GM18858 (cell line): ENCODE data around the gene PIGV.
"Not testable (repeated sequence)": the region's sequence is repeated elsewhere in the genome, so short reads cannot be mapped to it uniquely, and the experiment has no call there.

Experiments
- ATAC-seq: cut with Tn5 transposase; IDR thresholded peaks from one replicate; pipeline ENCODE4 v1.9.1; 2021; ENCODE audit not compliant: unreplicated experiment

Gene PIGV

DNA sequence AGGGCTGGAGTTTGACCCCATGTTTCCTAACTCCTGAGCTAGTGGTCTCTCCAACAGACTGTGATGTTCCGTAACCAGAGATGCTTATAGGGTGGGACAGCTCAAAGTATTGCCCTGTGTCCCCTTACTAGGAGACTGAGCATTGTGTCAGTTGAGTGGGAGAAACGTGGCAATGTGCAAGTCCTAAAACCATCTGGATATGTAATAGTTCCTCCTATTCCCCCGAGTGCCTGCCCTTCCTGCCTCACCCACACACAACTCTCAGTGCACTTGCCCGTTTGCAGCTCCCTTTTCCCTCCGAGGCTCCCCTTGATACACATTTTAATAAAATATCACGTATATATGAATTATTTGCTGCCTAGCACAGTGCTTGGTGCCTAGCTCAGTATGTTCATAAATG lies 3.4 kb downstream of the PIGV start:
- no peak for ATAC-seq

DNA sequence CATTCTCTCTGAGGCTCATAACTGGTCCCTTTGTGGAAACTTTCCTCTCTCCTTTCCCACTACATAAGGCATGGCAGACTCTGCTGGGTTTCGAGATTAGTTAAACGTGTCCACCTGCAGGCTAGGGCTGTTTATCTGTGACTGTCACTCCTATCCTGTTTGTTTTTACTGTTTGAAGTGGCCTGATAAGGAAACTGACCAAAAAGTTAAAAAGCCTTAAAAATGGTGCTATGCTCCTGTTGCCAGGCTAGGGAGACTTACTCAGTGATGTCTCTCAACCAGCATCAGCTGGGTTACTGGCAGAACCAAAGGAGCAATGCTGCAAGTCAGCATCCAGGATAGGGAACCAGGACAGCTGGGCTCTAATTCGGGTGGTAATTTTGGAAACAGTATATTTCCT lies 3.9 kb downstream of the PIGV start:
- ATAC-seq = no peak

DNA sequence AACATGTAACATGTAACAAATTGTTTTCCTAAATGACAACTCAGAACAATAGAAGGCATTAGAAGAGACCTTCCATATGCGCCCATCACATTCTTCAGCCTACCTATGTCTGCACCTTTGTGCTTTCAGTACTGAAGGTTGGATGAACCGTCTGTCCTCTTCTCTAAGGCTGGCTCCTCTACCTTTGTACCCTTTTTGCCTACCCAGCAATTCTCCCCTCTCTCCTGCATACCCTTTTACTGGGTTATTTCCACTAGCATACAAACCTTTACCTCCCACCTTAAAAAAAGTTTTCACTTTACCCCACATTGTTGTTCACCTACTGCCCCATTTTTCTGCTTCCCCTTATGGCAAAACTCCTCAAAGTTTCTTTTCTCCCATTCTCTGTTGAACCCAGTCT lies 5.2 kb downstream of the PIGV start:
- no peak for ATAC-seq

DNA sequence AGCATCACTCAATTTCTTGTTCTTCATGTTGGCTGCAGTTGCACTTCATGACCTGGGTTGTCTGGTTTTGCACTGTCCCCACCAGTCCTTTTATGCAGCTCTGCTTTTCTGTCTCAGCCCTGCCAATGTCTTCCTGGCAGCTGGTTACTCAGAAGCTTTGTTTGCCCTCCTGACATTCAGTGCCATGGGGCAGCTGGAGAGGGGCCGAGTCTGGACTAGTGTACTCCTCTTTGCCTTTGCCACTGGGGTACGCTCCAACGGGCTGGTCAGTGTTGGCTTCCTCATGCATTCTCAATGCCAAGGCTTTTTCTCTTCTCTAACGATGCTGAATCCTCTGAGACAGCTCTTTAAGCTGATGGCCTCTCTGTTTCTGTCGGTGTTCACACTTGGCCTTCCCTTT lies 6.6 kb downstream of the PIGV start:
- ATAC-seq = no peak

DNA sequence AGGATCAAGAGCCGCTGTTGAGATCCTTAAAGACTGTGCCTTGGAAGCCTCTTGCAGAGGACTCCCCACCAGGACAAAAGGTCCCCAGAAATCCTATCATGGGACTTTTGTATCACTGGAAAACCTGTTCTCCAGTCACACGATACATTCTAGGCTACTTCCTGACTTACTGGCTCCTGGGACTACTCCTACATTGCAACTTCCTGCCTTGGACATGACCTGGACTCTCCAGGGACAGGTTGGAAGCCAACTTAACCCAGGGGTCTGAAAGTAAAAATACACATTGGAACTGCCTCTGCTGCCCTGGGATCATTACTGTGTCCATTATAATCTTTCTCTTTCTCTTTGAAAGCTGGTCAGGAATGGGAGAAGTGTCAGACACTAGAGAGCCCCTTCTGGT lies 9.9 kb downstream of the PIGV start:
- no peak for ATAC-seq

DNA sequence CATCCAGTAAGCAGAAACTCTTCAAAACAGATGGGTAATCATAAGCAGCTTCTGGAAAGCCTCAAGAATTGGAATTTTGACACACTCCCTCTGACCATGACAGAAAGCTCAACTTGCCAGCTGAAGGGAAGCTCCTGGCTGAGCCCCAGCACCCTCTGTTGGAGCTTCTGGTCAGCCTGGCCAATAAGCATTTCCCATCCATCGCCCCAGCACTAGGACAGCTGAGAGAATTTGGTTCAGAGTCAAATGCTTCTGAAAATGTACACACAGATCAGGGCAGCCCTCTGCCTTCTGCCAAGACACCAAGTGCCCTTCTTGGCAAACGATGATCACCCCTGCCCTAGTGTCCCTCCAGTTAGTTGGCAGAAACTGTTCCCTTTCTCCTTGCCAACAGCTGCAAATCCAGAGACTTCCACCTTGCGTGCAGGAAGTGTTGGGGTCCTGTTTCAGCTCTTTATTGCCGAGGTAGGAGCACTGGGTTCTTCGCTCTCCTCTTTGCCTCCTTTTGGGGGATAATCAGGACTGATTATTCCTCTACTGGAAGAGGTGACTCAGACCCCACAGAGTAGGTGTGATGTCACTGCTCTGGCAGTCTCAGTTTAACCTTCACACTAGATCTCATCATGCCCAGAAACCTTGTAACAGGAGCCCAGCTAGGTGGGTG lies 11.9 kb downstream of the PIGV start:
- no peak for ATAC-seq

DNA sequence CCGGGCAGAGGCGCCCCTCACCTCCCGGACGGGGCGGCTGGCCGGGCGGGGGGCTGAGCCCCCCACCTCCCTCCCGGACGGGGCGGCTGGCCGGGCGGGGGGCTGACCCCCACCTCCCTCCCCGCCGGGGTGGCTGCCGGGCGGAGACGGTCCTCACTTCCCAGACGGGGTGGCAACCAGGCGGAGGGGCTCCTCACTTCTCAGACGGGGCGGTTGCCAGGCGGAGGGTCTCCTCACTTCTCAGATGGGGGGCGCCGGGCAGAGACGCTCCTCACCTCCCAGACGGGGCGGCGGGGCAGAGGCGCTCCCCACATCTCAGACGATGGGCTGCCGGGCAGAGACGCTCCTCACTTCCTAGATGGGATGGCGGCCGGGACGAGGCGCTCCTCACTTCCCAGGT lies 16.2 kb downstream of the PIGV start:
- ATAC-seq = not testable (repeated sequence)

DNA sequence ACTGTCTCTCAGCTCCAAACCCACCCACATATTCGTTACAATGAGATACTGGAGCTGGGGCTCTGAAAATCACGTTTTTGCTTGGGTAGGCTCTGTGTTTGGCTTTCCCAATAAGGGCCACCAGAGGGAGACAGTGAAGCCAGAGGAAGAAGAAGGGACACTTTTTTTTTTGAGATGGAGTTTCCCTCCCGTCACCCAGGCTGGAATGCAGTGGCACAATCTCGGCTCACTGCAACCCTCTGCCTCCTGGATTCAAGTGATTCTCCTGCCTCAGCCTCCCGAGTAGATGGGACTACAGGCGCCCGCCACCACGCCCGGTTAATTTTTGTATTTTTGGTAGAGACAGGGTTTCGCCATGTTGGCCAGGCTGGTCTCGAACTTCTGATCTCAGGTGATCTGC lies 22.4 kb downstream of the PIGV start:
- not testable (repeated sequence) for ATAC-seq

DNA sequence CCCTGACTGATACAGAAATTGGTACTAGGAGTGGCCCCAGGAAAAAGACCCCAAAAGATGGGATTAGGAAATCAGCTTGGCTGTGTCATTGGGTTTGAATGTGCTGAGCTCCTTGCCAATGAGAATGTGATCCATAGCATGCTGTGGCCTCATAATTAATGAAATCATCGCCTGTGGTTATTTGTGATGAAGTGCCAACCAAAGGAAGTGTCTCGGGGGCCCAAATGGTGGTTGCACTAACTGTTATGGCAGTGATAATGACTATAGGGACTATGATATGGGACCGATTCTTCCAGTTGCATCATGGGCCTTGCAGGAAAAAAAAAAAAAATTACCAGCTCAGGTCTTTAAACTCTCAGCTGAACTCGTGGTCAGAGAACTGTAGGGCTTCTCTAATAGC lies 23.3 kb downstream of the PIGV start:
- ATAC-seq = no peak

DNA sequence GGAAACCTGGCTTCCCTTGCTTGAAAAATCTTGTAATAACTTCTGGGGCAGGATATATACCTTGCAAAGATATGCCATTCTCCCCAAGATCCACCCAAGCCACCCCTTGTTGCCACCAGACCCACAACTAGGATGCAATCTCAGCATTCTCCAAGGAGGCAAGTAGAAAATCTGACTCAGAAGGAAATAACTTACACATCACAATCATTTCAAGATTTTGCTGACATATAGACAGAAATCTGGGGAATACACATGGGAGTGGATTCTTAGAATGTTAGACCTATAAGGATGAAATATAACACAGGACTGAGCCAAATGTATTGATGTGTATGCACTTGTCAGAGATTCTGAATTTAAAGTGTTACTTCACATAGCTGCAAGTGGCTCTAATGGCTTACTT lies 24.0 kb downstream of the PIGV start:
- no peak for ATAC-seq

DNA sequence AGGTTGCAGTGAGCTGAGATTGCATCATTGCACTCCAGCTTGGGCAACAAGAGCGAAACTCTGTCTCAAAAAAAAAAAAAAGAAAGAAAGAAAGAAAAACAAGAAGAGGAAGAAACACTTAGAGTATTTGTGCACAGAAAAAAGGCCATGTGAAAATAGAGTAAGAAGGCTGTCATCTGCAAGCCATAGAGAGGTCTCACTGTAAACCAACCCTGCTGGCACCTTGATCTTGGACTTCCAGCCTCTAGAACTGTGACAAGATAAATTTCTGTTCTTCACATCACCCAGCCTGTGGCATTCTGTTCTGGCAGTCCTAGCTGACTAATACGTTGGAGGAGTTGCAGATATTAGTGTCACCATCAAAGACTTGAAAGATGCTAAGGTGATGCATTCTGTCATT lies 26.6 kb downstream of the PIGV start:
- ATAC-seq = no peak

DNA sequence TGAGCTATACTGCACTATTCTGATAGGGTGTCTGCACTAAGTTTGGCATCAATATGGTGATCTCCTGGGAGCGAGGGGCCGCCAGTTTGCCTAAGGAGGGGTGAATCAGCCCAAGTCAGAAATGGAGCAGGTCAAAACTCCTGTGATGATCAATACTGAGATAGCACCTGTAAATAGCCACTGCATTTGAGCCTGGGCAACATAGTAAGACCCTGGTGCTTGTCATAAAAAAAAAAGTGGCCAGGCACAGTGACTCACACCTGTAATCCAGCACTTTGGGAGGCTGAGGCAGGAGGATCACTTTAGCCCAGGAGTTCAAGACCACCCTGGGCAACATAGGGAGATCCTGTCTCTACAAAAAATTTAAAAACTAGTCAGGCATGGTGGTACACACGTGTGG lies 27.1 kb downstream of the PIGV start:
- ATAC-seq = no peak

DNA sequence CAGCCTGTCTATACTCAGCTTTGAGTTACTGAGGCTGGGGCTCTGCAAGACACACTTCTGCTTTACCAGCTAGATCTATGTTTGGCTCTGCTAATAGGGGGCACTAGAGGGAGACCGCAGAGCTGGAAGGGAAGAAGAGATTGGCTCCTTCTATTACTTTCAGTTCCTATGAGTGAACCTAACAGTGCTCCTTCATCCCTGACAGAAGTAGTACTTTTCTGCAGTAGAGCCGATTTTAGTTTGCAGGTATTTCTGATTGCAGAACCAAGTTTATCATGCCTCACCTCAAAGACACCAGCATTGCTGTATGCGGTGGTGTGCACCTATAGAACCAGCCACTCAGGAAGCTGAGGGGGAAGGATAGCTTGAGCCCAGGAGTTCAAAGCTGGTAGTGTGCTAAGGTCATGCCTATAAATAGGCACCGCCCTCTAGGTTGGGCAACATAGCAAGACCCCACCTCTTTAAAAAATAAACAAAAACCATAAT lies 33.1 kb downstream of the PIGV start:
- peak; percentile 78 for ATAC-seq

DNA sequence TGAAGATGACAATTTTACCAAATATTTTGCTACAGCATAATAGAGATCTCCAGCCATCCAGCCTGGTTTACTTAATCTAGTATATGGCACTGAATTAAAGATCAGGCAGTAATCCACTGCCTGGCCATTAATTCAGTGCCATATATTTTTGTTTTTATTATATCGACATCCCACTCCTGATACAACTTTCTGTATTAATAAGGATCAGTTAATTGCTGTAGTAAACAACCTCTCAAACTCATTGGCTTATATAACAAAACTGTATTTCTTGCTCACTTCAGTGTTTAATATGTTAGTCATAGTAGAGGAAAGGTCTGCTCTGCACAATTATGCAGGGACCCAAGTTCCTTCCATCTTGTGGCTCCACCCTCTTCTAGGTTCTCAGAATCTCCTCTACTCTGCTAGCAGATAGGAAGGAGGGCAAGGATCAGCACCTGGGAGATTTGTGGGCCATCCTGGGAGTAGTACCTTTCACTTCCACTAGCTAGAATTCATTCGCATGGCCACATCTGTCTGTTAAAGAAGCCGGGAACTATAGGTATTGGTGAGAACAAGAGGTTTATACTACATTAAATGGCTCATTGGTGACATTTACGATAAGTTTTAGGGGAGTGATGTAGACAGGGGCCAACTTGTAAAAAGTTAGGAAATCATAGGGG lies 35.1 kb downstream of the PIGV start:
- ATAC-seq = no peak

DNA sequence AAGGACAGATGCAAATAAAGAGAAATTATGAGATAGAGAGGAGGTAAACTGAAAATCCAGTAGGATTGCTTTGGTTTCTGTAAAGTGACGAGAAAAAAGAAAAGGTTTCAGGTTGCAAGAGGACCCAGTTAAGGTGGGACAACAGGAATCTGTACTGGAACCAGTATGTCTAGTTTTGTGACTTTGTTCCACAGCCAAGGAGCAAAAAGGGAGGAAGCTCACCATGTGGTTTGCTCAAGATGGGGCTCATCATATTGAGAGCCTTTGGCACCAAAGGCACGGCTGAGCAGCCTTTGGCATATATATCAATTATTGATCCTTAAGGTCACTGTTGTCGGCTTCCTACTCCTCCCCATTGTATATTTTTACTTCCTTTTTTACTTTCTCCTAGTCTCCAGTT lies 37.0 kb downstream of the PIGV start:
- no peak for ATAC-seq

DNA sequence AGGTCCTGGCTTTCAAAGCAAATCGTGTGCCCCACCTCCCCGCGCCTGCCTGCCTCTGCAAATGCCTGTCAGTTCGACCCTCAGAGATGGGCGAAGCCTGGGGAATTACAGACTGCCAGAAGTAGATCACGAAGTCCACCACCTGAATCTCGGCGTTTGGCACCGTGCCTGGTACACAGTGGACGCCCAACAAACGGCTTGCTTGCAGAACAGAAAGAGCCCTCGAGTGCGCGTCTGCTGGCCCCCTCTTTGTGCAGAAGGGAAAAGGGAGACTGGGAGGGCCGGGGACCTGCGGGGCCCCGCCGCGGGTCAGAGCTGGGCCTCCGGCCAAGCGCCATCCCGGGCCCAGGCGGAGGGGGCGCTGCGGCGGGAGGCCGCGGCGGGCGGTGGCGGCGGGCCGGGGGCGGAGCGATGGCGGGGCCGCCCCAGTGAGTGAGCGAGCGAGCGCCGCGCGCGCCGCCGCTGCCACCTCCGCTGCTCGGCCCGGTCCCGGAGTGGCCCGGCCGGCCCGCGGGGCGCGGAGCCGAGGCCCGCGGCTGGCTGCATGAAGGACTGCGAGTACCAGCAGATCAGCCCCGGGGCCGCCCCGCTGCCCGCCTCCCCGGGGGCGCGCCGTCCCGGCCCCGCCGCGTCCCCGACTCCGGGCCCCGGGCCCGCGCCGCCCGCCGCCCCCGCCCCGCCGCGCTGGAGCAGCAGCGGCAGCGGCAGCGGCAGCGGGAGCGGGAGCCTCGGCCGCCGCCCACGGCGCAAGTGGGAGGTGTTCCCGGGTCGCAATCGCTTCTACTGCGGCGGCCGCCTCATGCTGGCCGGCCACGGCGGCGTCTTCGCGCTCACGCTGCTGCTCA lies 38.7 kb downstream of the PIGV start, which contains the start of gene ZDHHC18:
TSS of gene ZDHHC18 (plus strand) at position 428 of the 845 bp plus-strand sequence. CDS start at position 545, 117 bp downstream.
- peak; percentile 43 for ATAC-seq

DNA sequence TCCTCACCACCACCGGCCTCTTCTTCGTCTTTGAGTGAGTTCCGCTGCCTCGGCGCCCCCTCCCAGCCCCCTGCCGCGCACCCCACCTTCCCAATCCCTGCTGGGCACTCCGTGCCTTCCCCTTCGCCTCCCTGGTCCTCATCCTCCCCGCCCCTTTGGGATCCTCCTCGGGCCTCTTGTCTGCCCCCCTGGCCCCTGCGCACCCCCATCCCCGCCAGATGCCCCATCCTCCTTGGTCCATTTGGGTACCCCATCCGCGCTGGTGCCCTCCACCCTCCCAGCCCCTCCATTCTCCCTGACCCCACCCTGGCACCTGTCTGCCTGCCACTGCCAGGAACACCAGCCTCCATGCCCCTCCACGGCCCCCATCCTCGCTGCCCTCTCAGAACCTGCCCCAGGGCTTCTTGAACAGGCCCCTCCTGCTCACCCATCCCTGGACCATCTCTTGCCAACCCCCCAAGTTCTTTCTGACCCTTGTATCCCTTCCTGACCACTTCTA lies 39.4 kb downstream of the PIGV start:
- no peak for ATAC-seq

DNA sequence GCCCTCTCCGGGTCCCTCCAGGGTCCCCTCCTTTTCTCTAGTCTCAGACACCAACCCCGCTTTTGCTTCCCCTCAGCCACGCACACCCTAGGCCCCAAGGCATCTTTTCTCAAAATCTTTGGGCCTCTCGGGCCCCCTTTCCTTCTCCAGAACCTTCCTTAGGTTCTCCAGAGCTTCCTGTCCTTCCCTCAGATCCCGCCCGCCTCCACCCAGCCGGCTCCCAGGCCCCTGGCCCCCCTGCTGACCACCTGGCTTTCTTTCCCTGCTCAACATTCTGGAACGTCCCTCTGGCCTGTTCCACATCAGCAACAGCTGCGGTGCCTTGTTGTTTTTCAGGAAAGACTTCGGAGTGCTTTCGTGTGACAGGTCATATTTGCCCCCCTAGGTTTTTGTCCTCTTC lies 39.9 kb downstream of the PIGV start:
- no peak for ATAC-seq

DNA sequence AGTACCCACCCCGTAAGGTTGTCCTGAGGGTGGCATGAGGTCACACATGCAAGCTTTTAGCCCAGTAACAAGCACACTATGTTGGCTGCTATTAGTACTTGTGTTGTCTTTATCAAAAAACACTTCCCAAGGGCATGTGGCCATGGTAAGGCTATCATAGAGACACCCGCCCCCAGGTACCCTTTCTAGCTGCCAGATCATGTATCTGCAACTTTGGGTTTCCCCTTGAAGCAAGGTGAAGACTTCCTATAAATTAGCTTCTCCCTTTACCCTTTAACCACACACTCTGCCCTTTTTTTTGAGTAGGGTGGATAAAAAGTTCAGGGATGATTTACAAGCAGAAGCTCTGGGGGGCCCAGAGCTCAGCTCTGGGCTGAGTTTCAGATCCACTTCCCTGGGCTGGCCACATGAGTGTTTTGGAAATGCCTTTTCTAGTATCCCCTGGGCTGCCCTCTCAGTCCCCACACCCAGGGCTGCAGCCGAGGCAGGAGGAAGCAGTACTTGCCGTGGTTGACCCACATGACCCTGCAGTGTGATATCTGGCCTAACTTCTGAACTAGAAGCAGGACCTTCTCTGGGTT lies 40.8 kb downstream of the PIGV start:
- ATAC-seq = no peak

DNA sequence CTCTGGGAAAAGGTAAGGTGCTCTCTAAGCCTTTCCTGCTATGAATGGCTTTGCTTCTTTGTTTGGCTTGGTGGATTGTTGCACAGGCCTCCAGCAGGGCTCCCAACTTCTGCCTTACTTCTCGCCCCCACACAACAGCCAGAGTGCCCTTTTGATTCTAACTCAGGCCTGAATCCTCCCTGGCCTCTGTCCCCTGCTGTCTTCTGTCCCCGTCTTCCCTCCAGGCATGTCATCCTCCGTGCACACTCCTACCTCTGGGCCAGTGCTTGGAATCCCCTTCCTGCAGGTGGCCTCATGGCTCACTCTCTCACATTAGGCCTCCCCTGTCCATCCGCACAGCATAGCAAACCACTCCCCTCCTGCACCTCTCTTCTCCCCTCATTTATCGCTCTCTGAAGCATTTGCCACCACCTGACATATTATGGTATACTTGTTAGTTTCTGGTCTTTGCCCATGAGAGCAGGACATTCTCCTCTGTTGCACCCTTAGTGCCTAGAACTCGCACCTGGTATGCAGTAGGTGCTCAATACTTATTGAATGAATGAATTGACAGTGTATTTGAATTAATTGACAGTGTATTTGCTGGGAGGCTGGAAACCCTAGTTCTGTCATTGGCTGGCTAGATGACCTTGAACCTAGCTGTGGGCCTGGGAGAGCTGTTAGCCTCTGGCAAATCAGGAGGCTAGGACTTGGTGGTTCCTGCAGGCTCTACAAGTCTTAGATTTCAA lies 41.6 kb downstream of the PIGV start:
- ATAC-seq = no peak

DNA sequence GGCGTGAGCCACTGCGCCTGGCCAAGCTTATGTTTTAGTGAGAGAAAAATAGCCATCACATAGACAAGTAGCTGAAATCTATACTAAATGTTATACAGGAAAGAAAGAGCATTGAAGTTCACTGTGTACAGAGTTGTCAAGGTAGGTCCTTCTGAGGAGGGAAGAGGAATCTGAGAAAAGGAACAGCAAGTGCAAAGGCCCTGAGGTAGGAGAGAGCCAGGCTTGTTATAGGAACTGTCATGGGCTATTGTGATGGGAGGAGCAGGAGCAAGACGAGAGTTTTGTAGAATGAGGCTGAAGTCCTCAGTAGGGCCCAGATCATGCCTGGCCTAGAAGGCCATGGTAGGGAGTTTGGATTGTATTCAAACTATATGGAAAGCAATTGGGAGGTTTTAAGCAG lies 43.3 kb downstream of the PIGV start:
- no peak for ATAC-seq
